ENCODE measurements around the gene PTMS.

PTMS gene

GRCh38 chr12:6771091-6771495, 4.9 kb downstream of the PTMS start:
- H3K9me3 ChIP-seq (ENCODE audit: control insufficient read depth, low read length), result no peaks in the 10 kb centered on the region
- no peak overlapping the region for H2AFZ ChIP-seq (ENCODE audit: low read depth, low read length)
- WGBS, result 96% methylated on average over 4 of the region's 4 CpGs
- no peak overlapping the region for H2BK15ac ChIP-seq (ENCODE audit: low read depth, poor library complexity, severe bottlenecking)
- peak overlapping the region; percentile 23 for H3K9ac ChIP-seq (ENCODE audit: low read length)
- peak; percentile 20 for DNase-seq
- peaks cover 6% of the 10 kb centered on the region for H3K79me1 ChIP-seq (replicated peaks; ENCODE audit: low read length, poor library complexity, severe bottlenecking)
- H3K27me3 ChIP-seq (ENCODE audit: control insufficient read depth in 1 of 2, insufficient read depth in 1 of 2, low read length in 2 of 2), result peaks cover 21 to 23% of the 10 kb centered on the region in 2 experiments
- H3K4me3 ChIP-seq (ENCODE audit: insufficient read depth in 1 of 2, low read depth in 1 of 2, low read length in 2 of 2), result no peak overlapping the region
- no peak overlapping the region for H3K18ac ChIP-seq (ENCODE audit: low read depth in 1 of 2, low read length in 2 of 2)
- no peak overlapping the region for H2BK5ac ChIP-seq (ENCODE audit: low read depth, low read length, poor library complexity, severe bottlenecking)
- peaks cover 18 to 47% of the 10 kb centered on the region in 2 experiments for H3K36me3 ChIP-seq (ENCODE audit: control insufficient read depth in 1 of 2, insufficient read depth in 2 of 2, low read depth in 1 of 2, low read length in 2 of 2)
- H2BK120ac ChIP-seq (ENCODE audit: low read depth, low read length), result no peak overlapping the region
- H4K91ac ChIP-seq (ENCODE audit: low read length), result no peak overlapping the region
- no peak overlapping the region for H3K27ac ChIP-seq (ENCODE audit: low read length, poor library complexity, severe bottlenecking)
- no peak overlapping the region for H4K8ac ChIP-seq (ENCODE audit: low read length)
- H2AK5ac ChIP-seq (ENCODE audit: low read length, severe bottlenecking), result no peak overlapping the region
- H3K23ac ChIP-seq (ENCODE audit: low read length in 2 of 2), result no peak overlapping the region
- H3K14ac ChIP-seq (ENCODE audit: low read length in 2 of 2), result no peak overlapping the region
- H3K4me1 ChIP-seq (ENCODE audit: control insufficient read depth, insufficient read depth, low read depth, low read length), result peaks cover 33% of the 10 kb centered on the region
- no peak overlapping the region for H3K4me2 ChIP-seq (ENCODE audit: low read length, poor library complexity, severe bottlenecking)
- no peak overlapping the region for H3K4ac ChIP-seq (ENCODE audit: low read depth in 1 of 2, low read length in 2 of 2)
- no peak overlapping the region for H2BK12ac ChIP-seq (ENCODE audit: low read length in 2 of 2)

- Histone ChIP-seq H2BK5ac (ENCODE audit: low read depth, low read length, poor library complexity, severe bottlenecking) (no peak overlapping the region), H2BK120ac (ENCODE audit: low read depth, low read length) (no peak overlapping the region), H3K27me3 (ENCODE audit: control insufficient read depth in 1 of 2, insufficient read depth in 1 of 2, low read length in 2 of 2) (peaks cover 21 to 23% of the 10 kb centered on the region in 2 experiments), H2AFZ (ENCODE audit: low read depth, low read length) (no peak overlapping the region), H3K4ac (ENCODE audit: low read depth in 1 of 2, low read length in 2 of 2) (no peak overlapping the region), H2AK5ac (ENCODE audit: low read length, severe bottlenecking) (no peak overlapping the region), H2BK12ac (ENCODE audit: low read length in 2 of 2) (no peak overlapping the region), H3K79me1 (replicated peaks; ENCODE audit: low read length, poor library complexity, severe bottlenecking) (peaks cover 6% of the 10 kb centered on the region), H3K36me3 (ENCODE audit: control insufficient read depth in 1 of 2, insufficient read depth in 2 of 2, low read depth in 1 of 2, low read length in 2 of 2) (peaks cover 18 to 47% of the 10 kb centered on the region in 2 experiments), H3K9ac (ENCODE audit: low read length) (peak overlapping the region; percentile 23), H3K27ac (ENCODE audit: low read length, poor library complexity, severe bottlenecking) (no peak overlapping the region), H3K4me2 (ENCODE audit: low read length, poor library complexity, severe bottlenecking) (no peak overlapping the region), H3K14ac (ENCODE audit: low read length in 2 of 2) (no peak overlapping the region), H3K4me3 (ENCODE audit: insufficient read depth in 1 of 2, low read depth in 1 of 2, low read length in 2 of 2) (no peak overlapping the region), H3K18ac (ENCODE audit: low read depth in 1 of 2, low read length in 2 of 2) (no peak overlapping the region), H3K23ac (ENCODE audit: low read length in 2 of 2) (no peak overlapping the region), H4K8ac (ENCODE audit: low read length) (no peak overlapping the region), H3K4me1 (ENCODE audit: control insufficient read depth, insufficient read depth, low read depth, low read length) (peaks cover 33% of the 10 kb centered on the region), H3K9me3 (ENCODE audit: control insufficient read depth, low read length) (no peaks in the 10 kb centered on the region), H2BK15ac (ENCODE audit: low read depth, poor library complexity, severe bottlenecking) (no peak overlapping the region), H4K91ac (ENCODE audit: low read length) (no peak overlapping the region)
- no peak for DNase-seq
- 64% methylated on average over 9 of the region's 12 CpGs for WGBS
Measured at GRCh38 chr12:6771509-6772330, 5.6 kb downstream of the PTMS start.

- H3K18ac ChIP-seq (ENCODE audit: low read depth in 1 of 2, low read length in 2 of 2), result peak within 1 kb of the TSS in 1 of 2 experiments; percentile 49
- peaks cover 6% of the 10 kb centered on the region for H3K79me1 ChIP-seq (replicated peaks; ENCODE audit: low read length, poor library complexity, severe bottlenecking)
- no peak within 1 kb of the TSS for H3K4ac ChIP-seq (ENCODE audit: low read depth in 1 of 2, low read length in 2 of 2)
- H3K9me3 ChIP-seq (ENCODE audit: control insufficient read depth, low read length), result no peaks in the 10 kb centered on the region
- H3K23ac ChIP-seq (ENCODE audit: low read length in 2 of 2), result peak within 1 kb of the TSS in 1 of 2 experiments; percentile 70
- peaks cover 33% of the 10 kb centered on the region for H3K4me1 ChIP-seq (ENCODE audit: control insufficient read depth, insufficient read depth, low read depth, low read length)
- peak within 1 kb of the TSS; percentile 23 for H3K9ac ChIP-seq (ENCODE audit: low read length)
- 52% methylated on average over 9 of the region's 15 CpGs for WGBS
- DNase-seq, result no peak
- H3K4me3 ChIP-seq (ENCODE audit: insufficient read depth in 1 of 2, low read depth in 1 of 2, low read length in 2 of 2), result no peak within 1 kb of the TSS
- no peak within 1 kb of the TSS for H3K27ac ChIP-seq (ENCODE audit: low read length, poor library complexity, severe bottlenecking)
- H3K14ac ChIP-seq (ENCODE audit: low read length in 2 of 2), result peak within 1 kb of the TSS in 1 of 2 experiments; percentile 29
- H2BK15ac ChIP-seq (ENCODE audit: low read depth, poor library complexity, severe bottlenecking), result no peak within 1 kb of the TSS
- peaks cover 18 to 47% of the 10 kb centered on the region in 2 experiments for H3K36me3 ChIP-seq (ENCODE audit: control insufficient read depth in 1 of 2, insufficient read depth in 2 of 2, low read depth in 1 of 2, low read length in 2 of 2)
- H2BK5ac ChIP-seq (ENCODE audit: low read depth, low read length, poor library complexity, severe bottlenecking), result no peak within 1 kb of the TSS
- no peak within 1 kb of the TSS for H4K8ac ChIP-seq (ENCODE audit: low read length)
- no peak within 1 kb of the TSS for H3K4me2 ChIP-seq (ENCODE audit: low read length, poor library complexity, severe bottlenecking)
- H2AFZ ChIP-seq (ENCODE audit: low read depth, low read length), result no peak within 1 kb of the TSS
- H2BK120ac ChIP-seq (ENCODE audit: low read depth, low read length), result no peak within 1 kb of the TSS
- H3K27me3 ChIP-seq (ENCODE audit: control insufficient read depth in 1 of 2, insufficient read depth in 1 of 2, low read length in 2 of 2), result peaks cover 24 to 27% of the 10 kb centered on the region in 2 experiments
- peak within 1 kb of the TSS in 1 of 2 experiments; percentile 31 for H2BK12ac ChIP-seq (ENCODE audit: low read length in 2 of 2)
- H2AK5ac ChIP-seq (ENCODE audit: low read length, severe bottlenecking), result no peak within 1 kb of the TSS
- H4K91ac ChIP-seq (ENCODE audit: low read length), result no peak within 1 kb of the TSS
Measured at GRCh38 chr12:6772331-6772695, 6.2 kb downstream of the PTMS start, which contains the start of gene LAG3. LAG3 (plus strand) TSS chr12:6772520; CDS start chr12:6772853, 333 bp downstream.

GRCh38 chr12:6772726-6773589, 6.8 kb downstream of the PTMS start:
- Histone ChIP-seq H3K36me3 (ENCODE audit: control insufficient read depth in 1 of 2, insufficient read depth in 2 of 2, low read depth in 1 of 2, low read length in 2 of 2) (peaks cover 18 to 47% of the 10 kb centered on the region in 2 experiments), H3K4me2 (ENCODE audit: low read length, poor library complexity, severe bottlenecking) (no peak overlapping the region), H3K27ac (ENCODE audit: low read length, poor library complexity, severe bottlenecking) (no peak overlapping the region), H3K14ac (ENCODE audit: low read length in 2 of 2) (peak overlapping the region in 1 of 2 experiments; percentile 29), H3K9me3 (ENCODE audit: control insufficient read depth, low read length) (no peaks in the 10 kb centered on the region), H2BK12ac (ENCODE audit: low read length in 2 of 2) (peak overlapping the region in 1 of 2 experiments; percentile 31), H4K8ac (ENCODE audit: low read length) (no peak overlapping the region), H3K4me1 (ENCODE audit: control insufficient read depth, insufficient read depth, low read depth, low read length) (peaks cover 34% of the 10 kb centered on the region), H3K4ac (ENCODE audit: low read depth in 1 of 2, low read length in 2 of 2) (no peak overlapping the region), H3K9ac (ENCODE audit: low read length) (no peak overlapping the region), H3K18ac (ENCODE audit: low read depth in 1 of 2, low read length in 2 of 2) (peak overlapping the region in 1 of 2 experiments; percentile 49), H2BK5ac (ENCODE audit: low read depth, low read length, poor library complexity, severe bottlenecking) (no peak overlapping the region), H3K4me3 (ENCODE audit: insufficient read depth in 1 of 2, low read depth in 1 of 2, low read length in 2 of 2) (no peak overlapping the region), H3K23ac (ENCODE audit: low read length in 2 of 2) (peak overlapping the region in 1 of 2 experiments; percentile 70), H2AK5ac (ENCODE audit: low read length, severe bottlenecking) (no peak overlapping the region), H4K91ac (ENCODE audit: low read length) (no peak overlapping the region), H2BK15ac (ENCODE audit: low read depth, poor library complexity, severe bottlenecking) (no peak overlapping the region), H2BK120ac (ENCODE audit: low read depth, low read length) (no peak overlapping the region), H3K79me1 (replicated peaks; ENCODE audit: low read length, poor library complexity, severe bottlenecking) (peaks cover 6% of the 10 kb centered on the region), H2AFZ (ENCODE audit: low read depth, low read length) (no peak overlapping the region), H3K27me3 (ENCODE audit: control insufficient read depth in 1 of 2, insufficient read depth in 1 of 2, low read length in 2 of 2) (peaks cover 29 to 33% of the 10 kb centered on the region in 2 experiments)
- no peak for DNase-seq
- WGBS, result 48% methylated on average over 21 of the region's 21 CpGs

Measured in mesenchymal stem cell (in vitro differentiated cells and primary cell).